GM19035 (cell line): Measurements from ENCODE around the gene SLC35F1.
"Not testable (repeated sequence)": the region's sequence is repeated elsewhere in the genome, so short reads cannot be mapped to it uniquely, and the experiment has no call there.

Source experiments
- ATAC-seq: cut with Tn5 transposase; IDR thresholded peaks from one replicate; pipeline ENCODE4 v1.9.1; 2021; ENCODE audit not compliant: unreplicated experiment

Gene SLC35F1

GRCh38 chr6:117924690-117925089, 17.6 kb downstream of the SLC35F1 start:
- no peak for ATAC-seq

GRCh38 chr6:117927866-117928265, 20.8 kb downstream of the SLC35F1 start:
- ATAC-seq: no peak

- ATAC-seq: no peak
Observed at GRCh38 chr6:117928833-117929232, 21.8 kb downstream of the SLC35F1 start.

- no peak for ATAC-seq
Observed at GRCh38 chr6:117929501-117929900, 22.4 kb downstream of the SLC35F1 start.

GRCh38 chr6:117930645-117931044, 23.6 kb downstream of the SLC35F1 start:
- ATAC-seq: no peak

- ATAC-seq: no peak
Observed at GRCh38 chr6:117932001-117932400, 24.9 kb downstream of the SLC35F1 start.

- no peak for ATAC-seq
Observed at GRCh38 chr6:117932676-117933075, 25.6 kb downstream of the SLC35F1 start.

- ATAC-seq: no peak
Observed at GRCh38 chr6:117933471-117933870, 26.4 kb downstream of the SLC35F1 start.

- no peak for ATAC-seq
Observed at GRCh38 chr6:117938311-117938995, 31.4 kb downstream of the SLC35F1 start.

GRCh38 chr6:117947234-117947633, 40.2 kb downstream of the SLC35F1 start:
- ATAC-seq: no peak

- ATAC-seq: no peak
Observed at GRCh38 chr6:117951783-117952182, 44.7 kb downstream of the SLC35F1 start.

- ATAC-seq: no peak
Observed at GRCh38 chr6:117955684-117956256, 48.7 kb downstream of the SLC35F1 start.

- no peak for ATAC-seq
Observed at GRCh38 chr6:117956386-117956785, 49.3 kb downstream of the SLC35F1 start.

GRCh38 chr6:117958536-117958935, 51.5 kb downstream of the SLC35F1 start:
- ATAC-seq: no peak

- no peak for ATAC-seq
Observed at GRCh38 chr6:117960877-117961276, 53.8 kb downstream of the SLC35F1 start.

GRCh38 chr6:117961301-117961700, 54.2 kb downstream of the SLC35F1 start:
- no peak for ATAC-seq

- ATAC-seq: not testable (repeated sequence)
Observed at GRCh38 chr6:117965763-117966162, 58.7 kb downstream of the SLC35F1 start.

- ATAC-seq: no peak
Observed at GRCh38 chr6:117971637-117972036, 64.6 kb downstream of the SLC35F1 start.

GRCh38 chr6:117974914-117975627, 68.0 kb downstream of the SLC35F1 start:
- ATAC-seq: no peak

- ATAC-seq: no peak
Observed at GRCh38 chr6:117976030-117976651, 69.1 kb downstream of the SLC35F1 start.

- ATAC-seq: no peak
Observed at GRCh38 chr6:117985916-117986315, 78.9 kb downstream of the SLC35F1 start.

GRCh38 chr6:117986396-117986795, 79.3 kb downstream of the SLC35F1 start:
- ATAC-seq: no peak
